OCI-LY1 (cell line): Measurements from ENCODE around the gene BUD31.
A peak's percentile ranks its signal among the peaks of the same experiment; 100 is the strongest.

Source experiments
- CTCF ChIP-seq: fragments of 200-600 bp; sonication (generic), shearing (Covaris generic); IDR thresholded peaks from 2 replicates; pipeline ENCODE4 v1.5.1; 2017; ENCODE audit warnings: mild to moderate bottlenecking, antibody characterized with exemption, low read length, moderate library complexity, mixed read lengths
- EZH2 ChIP-seq: fragments of 200-600 bp; sonication (generic), shearing (Covaris generic); IDR thresholded peaks from 2 replicates; pipeline ENCODE4 v1.8.0; 2017; ENCODE audit warnings: borderline replicate concordance, mixed run types, mild to moderate bottlenecking, antibody characterized with exemption, low read length, moderate library complexity, mixed read lengths

- TF ChIP-seq EZH2 (no peak), CTCF (peak; percentile 70)
Measured at GRCh38 chr7:99447943-99448342, 39.2 kb downstream of the BUD31 start.
